Endothelial cell (in vitro differentiated cells): ENCODE results near the gene NAGK. TPM values are rescaled to one million over a fixed set of nuclear protein-coding genes. Genes with fewer than 3 reads are reported as not detected.
"Not testable (repeated sequence)": the region's sequence is repeated elsewhere in the genome, so short reads cannot be mapped to it uniquely, and the experiment has no call there.

Source experiments
- DNase-seq: peaks from one replicate; pipeline ENCODE4 v3.0.0; 2021; ENCODE audit warnings: low spot score
- H3K27ac Mint-ChIP-seq: one replicate; pipeline ENCODE4 v1.8.0; 2021; ENCODE audit warnings: mixed read lengths, inconsistent platforms; ENCODE audit not compliant: unreplicated experiment
- H3K27me3 Mint-ChIP-seq: one replicate; pipeline ENCODE4 v1.8.0; 2021; ENCODE audit warnings: mild to moderate bottlenecking, moderate library complexity, mixed read lengths, inconsistent platforms; ENCODE audit not compliant: unreplicated experiment
- H3K36me3 Mint-ChIP-seq: one replicate; pipeline ENCODE4 v1.8.0; 2021; ENCODE audit warnings: mild to moderate bottlenecking, low read depth, mixed read lengths, inconsistent platforms; ENCODE audit not compliant: unreplicated experiment
- H3K4me1 Mint-ChIP-seq: one replicate; pipeline ENCODE4 v1.8.0; 2021; ENCODE audit warnings: mild to moderate bottlenecking, mixed read lengths, inconsistent platforms; ENCODE audit not compliant: unreplicated experiment
- H3K4me3 Mint-ChIP-seq: one replicate; pipeline ENCODE4 v1.8.0; 2021; ENCODE audit warnings: mild to moderate bottlenecking, mixed read lengths, inconsistent platforms; ENCODE audit not compliant: unreplicated experiment
- H3K9me3 Mint-ChIP-seq: one replicate; pipeline ENCODE4 v1.8.0; 2021; ENCODE audit warnings: mixed read lengths, inconsistent platforms; ENCODE audit not compliant: unreplicated experiment
- total RNA-seq: library from RNA; stranded (reverse); fragmentation: NEBNext Ultra II Directional; extraction: Animal tissue kit (Norgen Biotek cat#: 25700); gene quantifications from one replicate; pipeline ENCODE4 v1.2.1, GENCODE V29; 2021; ENCODE audit not compliant: unreplicated experiment
- TF ChIP-seq, protein P1 (sequence below): fragments of 200-600 bp; sonication (generic); IDR thresholded peaks from one replicate; pipeline ENCODE4 v1.5.0; 2021; ENCODE audit warnings: antibody characterized with exemption; ENCODE audit not compliant: unreplicated experiment

NAGK gene
- total RNA-seq, 1 donor from 2014 or later = 125 TPM

DNA sequence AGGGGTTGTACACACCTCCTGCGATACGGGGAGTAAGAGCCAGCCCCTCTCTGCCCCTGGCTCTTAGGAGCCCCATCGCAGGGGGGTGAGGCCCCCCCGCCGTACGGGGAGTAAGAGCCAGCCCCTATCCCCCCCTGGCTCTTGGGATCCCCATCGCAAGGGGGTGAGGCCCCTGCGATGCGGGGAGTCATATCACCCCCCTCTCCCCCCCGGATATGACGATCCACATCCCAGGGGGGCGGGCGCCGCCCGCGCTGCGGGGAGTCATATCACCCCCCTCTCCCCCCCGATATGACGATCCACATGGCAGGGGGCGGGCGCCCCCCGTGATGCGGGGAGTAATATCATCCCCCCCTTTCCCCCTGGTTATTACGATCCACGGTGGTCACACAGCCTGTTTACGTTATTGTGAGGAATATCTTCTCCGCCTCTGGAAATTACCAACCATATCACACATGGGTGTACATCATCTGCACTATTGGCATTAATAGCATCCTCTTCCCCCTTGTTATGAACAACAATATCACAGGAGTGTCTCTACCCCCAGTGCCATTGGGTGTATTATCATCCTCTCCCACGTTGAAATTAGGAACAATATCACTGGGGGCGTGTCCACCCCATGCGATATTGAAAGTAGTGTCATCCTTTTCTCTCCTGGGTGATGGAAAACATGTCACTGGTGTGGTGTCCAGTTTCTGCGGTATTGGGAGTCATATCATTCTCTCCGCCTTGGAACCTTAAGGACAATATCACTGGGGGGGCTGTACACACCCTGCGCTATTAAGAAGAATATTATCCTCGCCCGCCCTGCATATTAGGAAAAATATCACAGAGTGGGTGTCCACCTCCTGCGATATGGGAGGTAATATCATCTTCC lies 24.7 kb upstream of the NAGK start:
- Mint-ChIP-seq H3K27me3 (peaks cover 5% of the 10 kb centered on the region), H3K9me3 (no peaks in the 10 kb centered on the region), H3K36me3 (no peaks in the 10 kb centered on the region), H3K4me1 (no peaks in the 10 kb centered on the region), H3K4me3 (no peak overlapping the region), H3K27ac (no peak overlapping the region)
- no peak for DNase-seq
- TF ChIP-seq, protein P1, sequence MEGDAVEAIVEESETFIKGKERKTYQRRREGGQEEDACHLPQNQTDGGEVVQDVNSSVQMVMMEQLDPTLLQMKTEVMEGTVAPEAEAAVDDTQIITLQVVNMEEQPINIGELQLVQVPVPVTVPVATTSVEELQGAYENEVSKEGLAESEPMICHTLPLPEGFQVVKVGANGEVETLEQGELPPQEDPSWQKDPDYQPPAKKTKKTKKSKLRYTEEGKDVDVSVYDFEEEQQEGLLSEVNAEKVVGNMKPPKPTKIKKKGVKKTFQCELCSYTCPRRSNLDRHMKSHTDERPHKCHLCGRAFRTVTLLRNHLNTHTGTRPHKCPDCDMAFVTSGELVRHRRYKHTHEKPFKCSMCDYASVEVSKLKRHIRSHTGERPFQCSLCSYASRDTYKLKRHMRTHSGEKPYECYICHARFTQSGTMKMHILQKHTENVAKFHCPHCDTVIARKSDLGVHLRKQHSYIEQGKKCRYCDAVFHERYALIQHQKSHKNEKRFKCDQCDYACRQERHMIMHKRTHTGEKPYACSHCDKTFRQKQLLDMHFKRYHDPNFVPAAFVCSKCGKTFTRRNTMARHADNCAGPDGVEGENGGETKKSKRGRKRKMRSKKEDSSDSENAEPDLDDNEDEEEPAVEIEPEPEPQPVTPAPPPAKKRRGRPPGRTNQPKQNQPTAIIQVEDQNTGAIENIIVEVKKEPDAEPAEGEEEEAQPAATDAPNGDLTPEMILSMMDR = no peak

DNA sequence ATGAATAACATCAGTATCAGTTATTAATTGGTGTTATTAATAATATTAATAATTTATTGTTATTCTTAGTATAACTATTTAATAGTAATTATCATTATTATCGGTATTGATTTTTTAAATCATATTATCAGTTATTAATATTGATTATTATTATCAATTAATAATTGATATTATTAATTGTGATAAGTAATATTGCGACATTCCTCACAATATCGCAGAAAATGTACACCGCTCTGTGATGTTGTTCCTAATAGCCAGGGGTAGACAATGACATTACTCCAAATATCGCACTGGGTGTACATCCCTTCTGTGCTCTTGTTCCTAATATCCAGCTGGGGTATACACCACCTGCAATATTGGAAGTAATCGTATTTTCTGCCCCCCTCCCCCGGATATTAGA lies 23.3 kb upstream of the NAGK start:
- Mint-ChIP-seq H3K9me3 (no peaks in the 10 kb centered on the region), H3K36me3 (no peaks in the 10 kb centered on the region)
- TF ChIP-seq, protein P1 = no peak

DNA sequence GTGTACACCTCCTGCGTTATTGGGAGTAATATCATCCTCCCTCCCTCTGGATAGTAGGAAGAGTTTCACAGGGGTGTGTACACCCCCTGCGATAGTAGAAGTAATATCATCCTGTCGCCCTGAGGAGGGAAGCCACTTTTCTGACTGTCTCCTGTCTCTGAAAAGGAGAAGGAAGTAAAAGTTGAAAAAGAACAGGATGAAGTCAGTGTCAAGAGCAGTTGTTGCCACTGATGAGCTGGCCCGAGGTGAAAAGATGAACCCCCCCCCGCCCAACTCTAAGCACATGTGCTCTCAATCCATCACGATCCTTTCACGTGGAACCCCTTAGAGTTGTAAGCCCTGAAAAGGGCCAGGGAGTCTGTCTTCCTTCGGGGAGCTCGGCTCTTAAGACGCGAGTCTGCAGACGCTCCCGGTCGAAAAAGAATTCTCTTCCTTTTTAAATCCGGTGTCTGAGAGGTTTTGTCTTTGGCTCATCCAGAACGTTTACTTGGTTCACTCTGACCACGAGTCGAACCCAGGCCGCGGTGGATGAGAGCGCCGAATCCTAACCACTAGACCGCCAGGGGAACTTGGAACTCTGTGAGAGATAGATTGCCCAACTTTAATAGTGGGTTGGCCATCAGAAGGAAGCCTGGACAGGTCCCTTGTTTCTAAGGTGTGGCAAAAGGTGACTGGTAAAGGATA lies 22.4 kb upstream of the NAGK start:
- H3K4me1 Mint-ChIP-seq = no peaks in the 10 kb centered on the region
- H3K27ac Mint-ChIP-seq = no peak overlapping the region
- H3K4me3 Mint-ChIP-seq = no peak overlapping the region
- peaks cover 5% of the 10 kb centered on the region for H3K27me3 Mint-ChIP-seq
- H3K36me3 Mint-ChIP-seq = no peaks in the 10 kb centered on the region
- no peaks in the 10 kb centered on the region for H3K9me3 Mint-ChIP-seq
- no peak for DNase-seq
- TF ChIP-seq, protein P1 = no peak

More for the DNA sequence above, 23.3 kb upstream of the NAGK start:
- Mint-ChIP-seq H3K4me3 (no peak overlapping the region), H3K27ac (no peak overlapping the region), H3K27me3 (peaks cover 5% of the 10 kb centered on the region), H3K4me1 (no peaks in the 10 kb centered on the region)
- DNase-seq = no peak

DNA sequence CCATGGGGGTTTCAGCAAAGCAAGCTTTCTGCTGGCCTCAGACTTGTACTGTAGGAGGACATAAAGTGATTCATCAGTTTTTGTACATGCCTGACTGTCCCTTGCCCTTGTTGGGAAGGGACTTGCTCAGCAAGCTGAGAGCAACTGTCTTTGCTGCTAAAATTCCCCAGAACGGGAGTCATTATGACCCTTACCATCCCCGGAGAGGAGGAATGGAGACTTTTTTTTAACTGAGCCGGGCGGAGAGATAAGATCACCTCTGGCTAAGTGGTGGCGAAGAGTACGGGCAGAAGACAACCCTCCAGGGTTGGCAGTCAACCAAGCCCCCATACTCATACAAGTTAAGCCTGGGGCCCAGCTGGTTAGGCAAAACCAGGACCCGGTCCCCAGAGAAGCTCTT lies 20.4 kb upstream of the NAGK start:
- Mint-ChIP-seq H3K27ac (no peak overlapping the region), H3K4me1 (no peaks in the 10 kb centered on the region), H3K9me3 (no peaks in the 10 kb centered on the region), H3K27me3 (peaks cover 4% of the 10 kb centered on the region), H3K4me3 (no peak overlapping the region), H3K36me3 (no peaks in the 10 kb centered on the region)
- TF ChIP-seq, protein P1 = no peak
- no peak for DNase-seq

DNA sequence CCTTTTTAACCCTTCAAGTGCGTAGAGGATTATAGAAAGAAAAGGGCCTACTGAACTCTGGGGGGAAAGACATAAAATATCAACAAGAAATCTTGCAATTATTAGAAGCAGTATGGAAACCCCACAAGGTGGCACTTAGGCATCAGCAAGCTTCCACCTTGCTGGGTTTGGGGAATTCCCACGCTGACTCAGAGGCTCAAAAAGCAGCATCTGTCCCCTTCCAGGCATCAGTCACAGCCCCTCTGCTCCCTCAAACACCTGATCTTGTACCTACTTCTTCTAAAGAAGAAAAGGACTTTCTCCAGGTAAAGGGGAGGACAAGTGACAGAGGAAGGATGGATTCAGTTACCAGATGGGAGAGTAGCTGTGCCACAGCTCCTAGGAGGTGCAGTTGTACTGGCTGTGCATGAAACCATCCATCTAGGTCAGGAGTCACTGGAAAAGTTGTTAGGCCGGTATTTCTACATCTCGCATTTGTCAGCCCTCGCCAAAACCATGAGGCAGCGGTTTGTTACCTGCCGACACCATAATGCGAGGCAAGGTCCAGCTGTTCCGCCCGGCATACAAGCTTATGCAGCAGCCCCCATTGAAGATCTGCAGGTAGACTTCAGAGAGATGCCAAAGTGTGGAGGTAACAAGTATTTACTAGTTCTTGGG lies 18.6 kb upstream of the NAGK start:
- H3K27me3 Mint-ChIP-seq, H3K4me3 Mint-ChIP-seq, H3K36me3 Mint-ChIP-seq, H3K27ac Mint-ChIP-seq, H3K9me3 Mint-ChIP-seq, H3K4me1 Mint-ChIP-seq, DNase-seq: not testable (repeated sequence)

DNA sequence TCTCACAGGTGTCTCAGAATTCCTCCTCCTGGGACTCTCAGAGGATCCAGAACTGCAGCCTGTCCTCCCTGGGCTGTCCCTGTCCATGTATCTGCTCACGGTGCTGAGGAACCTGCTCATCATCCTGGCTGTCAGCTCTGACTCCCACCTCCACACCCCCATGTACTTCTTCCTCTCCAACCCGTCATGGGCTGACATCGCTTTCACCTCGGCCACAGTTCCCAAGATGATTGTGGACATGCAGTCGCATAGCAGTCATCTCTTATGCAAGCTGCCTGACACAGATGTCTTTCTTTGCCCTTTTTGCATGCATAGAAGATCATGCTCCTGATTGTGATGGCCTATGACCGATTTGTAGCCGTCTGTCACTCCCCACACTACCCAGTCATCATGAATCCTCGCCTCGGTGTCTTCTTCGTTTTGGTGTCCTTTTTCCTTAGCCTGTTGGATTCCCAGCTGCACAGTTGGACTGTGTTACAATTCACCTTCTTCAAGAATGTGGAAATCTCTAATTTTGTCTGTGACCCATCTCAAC lies 13.2 kb upstream of the NAGK start:
- H3K9me3 Mint-ChIP-seq, H3K36me3 Mint-ChIP-seq, H3K27ac Mint-ChIP-seq, H3K27me3 Mint-ChIP-seq, H3K4me3 Mint-ChIP-seq, DNase-seq, H3K4me1 Mint-ChIP-seq: not testable (repeated sequence)
